SK-N-SH (cell line): ENCODE measurements around the gene BMP6.

Experiments used
- CTCF ChIP-seq: fragments of 200-600 bp; sonication (generic); IDR thresholded peaks from 2 replicates; pipeline ENCODE4 v1.6.1; 2017; ENCODE audit warnings: antibody characterized with exemption, mild to moderate bottlenecking, moderate library complexity
- EP300 ChIP-seq, 2 experiments: IDR thresholded peaks; 2 replicates each; pipeline versions ENCODE4 v1.4.0 to v1.6.1; 2012; ENCODE audit warnings: borderline replicate concordance in 1 of 2, low read depth in 1 of 2, low read length in 1 of 2
- EZH2phosphoT487 ChIP-seq: fragments of 200-600 bp; sonication (generic); IDR thresholded peaks from 2 replicates; pipeline ENCODE4 v1.6.1; 2017; ENCODE audit warnings: low read depth, mixed run types, mild to moderate bottlenecking, antibody characterized with exemption, moderate library complexity, borderline replicate concordance
- FOXM1 ChIP-seq: IDR thresholded peaks from 2 replicates; pipeline ENCODE4 v1.4.0; 2012; ENCODE audit warnings: low read depth, mild to moderate bottlenecking
- GABPA ChIP-seq: IDR thresholded peaks from 2 replicates; pipeline ENCODE4 v1.4.0; 2012; ENCODE audit warnings: low read depth, mild to moderate bottlenecking
- MEF2A ChIP-seq: IDR thresholded peaks from 2 replicates; pipeline ENCODE4 v1.4.0; 2012; ENCODE audit warnings: low read depth, borderline replicate concordance
- REST ChIP-seq: IDR thresholded peaks from 2 replicates; pipeline ENCODE4 v1.6.1; 2012; ENCODE audit warnings: mild to moderate bottlenecking, low read depth, low read length, moderate library complexity
- SIN3A ChIP-seq: IDR thresholded peaks from 2 replicates; pipeline ENCODE4 v1.6.1; 2012; ENCODE audit warnings: low read depth, mild to moderate bottlenecking, low read length, moderate library complexity, borderline replicate concordance
- TAF1 ChIP-seq: IDR thresholded peaks from 2 replicates; pipeline ENCODE4 v1.6.1; 2012; ENCODE audit warnings: low read depth, mild to moderate bottlenecking, low read length, moderate library complexity, borderline replicate concordance
- USF2 ChIP-seq: fragments of 150-350 bp; IDR thresholded peaks from 2 replicates; pipeline ENCODE4 v1.6.1; 2017; ENCODE audit warnings: antibody characterized with exemption, low read length, low read depth, borderline replicate concordance
- TF ChIP-seq, protein P1 (sequence below): IDR thresholded peaks from 2 replicates; pipeline ENCODE4 v1.4.0; 2012; ENCODE audit warnings: low read depth, borderline replicate concordance

DNA sequence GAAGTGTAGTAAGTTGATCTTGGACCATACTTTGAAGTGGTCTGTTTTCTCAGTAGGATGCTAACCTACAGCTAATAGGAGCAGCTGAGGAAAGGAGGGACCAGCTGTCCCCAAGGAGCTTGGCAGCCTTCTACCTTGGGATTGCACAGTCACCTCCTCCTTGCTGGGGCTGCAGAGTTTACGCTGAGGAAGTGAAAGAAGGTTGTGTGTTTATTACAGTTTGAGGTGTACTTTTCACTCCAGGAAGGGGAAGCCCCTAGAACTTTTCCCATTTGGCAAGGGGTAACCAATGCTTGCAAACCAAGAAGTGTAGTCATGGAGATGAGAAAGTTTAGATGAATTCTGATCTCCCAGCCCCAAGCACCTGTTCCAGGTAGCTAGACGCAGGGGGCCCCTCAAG, 58.8 kb downstream of the BMP6 start:
- no peak for TF ChIP-seq TAF1
- TF ChIP-seq MEF2A, result no peak
- TF ChIP-seq CTCF, result no peak
- TF ChIP-seq, protein P1, sequence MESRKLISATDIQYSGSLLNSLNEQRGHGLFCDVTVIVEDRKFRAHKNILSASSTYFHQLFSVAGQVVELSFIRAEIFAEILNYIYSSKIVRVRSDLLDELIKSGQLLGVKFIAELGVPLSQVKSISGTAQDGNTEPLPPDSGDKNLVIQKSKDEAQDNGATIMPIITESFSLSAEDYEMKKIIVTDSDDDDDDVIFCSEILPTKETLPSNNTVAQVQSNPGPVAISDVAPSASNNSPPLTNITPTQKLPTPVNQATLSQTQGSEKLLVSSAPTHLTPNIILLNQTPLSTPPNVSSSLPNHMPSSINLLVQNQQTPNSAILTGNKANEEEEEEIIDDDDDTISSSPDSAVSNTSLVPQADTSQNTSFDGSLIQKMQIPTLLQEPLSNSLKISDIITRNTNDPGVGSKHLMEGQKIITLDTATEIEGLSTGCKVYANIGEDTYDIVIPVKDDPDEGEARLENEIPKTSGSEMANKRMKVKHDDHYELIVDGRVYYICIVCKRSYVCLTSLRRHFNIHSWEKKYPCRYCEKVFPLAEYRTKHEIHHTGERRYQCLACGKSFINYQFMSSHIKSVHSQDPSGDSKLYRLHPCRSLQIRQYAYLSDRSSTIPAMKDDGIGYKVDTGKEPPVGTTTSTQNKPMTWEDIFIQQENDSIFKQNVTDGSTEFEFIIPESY, result no peak
- TF ChIP-seq USF2, result no peak
- no peak for TF ChIP-seq SIN3A
- TF ChIP-seq EP300 (IDR thresholded peaks at IDR 0.05; ENCODE audit: borderline replicate concordance in 1 of 2, low read depth in 1 of 2, low read length in 1 of 2), result no peak
- TF ChIP-seq FOXM1, result no peak
- no peak for TF ChIP-seq EZH2phosphoT487
- TF ChIP-seq GABPA, result no peak
- TF ChIP-seq REST, result no peak
